Right lobe of liver (tissue), 6 donors: ENCODE results near the gene ILK. TPM values are rescaled to one million over a fixed set of nuclear protein-coding genes. Genes with fewer than 3 reads are reported as not detected.

ENCODE experiments used
- ATAC-seq, 4 donors: fragments of 200-7000 bp; cut with Tn5 transposase; one replicate each; pipeline ENCODE4 v1.9.1; 2020; ENCODE audit warnings: mild to moderate bottlenecking in 4 of 4, moderate library complexity in 4 of 4
- DNase-seq, 3 donors: peaks; one replicate each; pipeline ENCODE4 v3.0.0-alpha.2; 2020
- H3K27ac ChIP-seq, 3 donors: fragments of 200-600 bp; one replicate each; pipeline ENCODE4 v1.8.0; 2022
- H3K27me3 ChIP-seq, 2 donors: fragments of 200-600 bp; one replicate each; pipeline ENCODE4 v1.8.0; 2022
- H3K36me3 ChIP-seq, 4 donors: fragments of 200-600 bp; sonication (generic) in 1 of 4; one replicate each; pipeline versions ENCODE4 v1.5.1 to v1.8.0; 2017 to 2022; ENCODE audit warnings: control low read depth in 1 of 4
- H3K4me1 ChIP-seq, 4 donors: fragments of 200-600 bp; sonication (generic) in 1 of 4; one replicate each; pipeline versions ENCODE4 v1.5.1 to v1.8.0; 2017 to 2022; ENCODE audit warnings: control low read depth in 1 of 4
- H3K4me3 ChIP-seq, 3 donors: fragments of 200-600 bp; one replicate each; pipeline ENCODE4 v1.8.0; 2022
- H3K9me3 ChIP-seq, 4 donors: fragments of 200-600 bp; sonication (generic) in 1 of 4; one replicate each; pipeline versions ENCODE4 v1.5.1 to v1.8.0; 2017 to 2022; ENCODE audit warnings: control low read depth in 1 of 4
- POLR2A ChIP-seq: fragments of 450-650 bp; IDR thresholded peaks from one replicate; pipeline ENCODE4 v1.6.1; 2017; ENCODE audit warnings: antibody characterized with exemption, mild to moderate bottlenecking
- WGBS: methylation state at CpG from one replicate; pipeline ENCODE4 v1.1.6; 2018; ENCODE audit warnings: low coverage, low lambda C conversion rate; ENCODE audit not compliant: insufficient coverage; ENCODE audit errors: missing lambda C conversion rate; 5-methylcytosine and 5-hydroxymethylcytosine counted together
- intact Hi-C, 2 donors: fragments of 100-400 bp; cut with DNase I; formaldehyde crosslinking; loops; one replicate each; pipeline versions ENCODE4 v1.11.2 to v1.14.1; 2022
- total RNA-seq, 6 experiments: library from RNA; depleted of rRNA in 2 of 6; stranded (reverse); fragments of >200 nt in 2 of 6; fragmentation: NEBNext Ultra II Directional in 3 of 6; extraction: Animal tissue kit (Norgen Biotek cat#: 25700) in 3 of 6; gene quantifications; one replicate each; pipeline versions ENCODE4 v1.1.0 to v1.2.4, GENCODE V29; 2016 to 2023
- TF ChIP-seq, protein P1 (sequence below), 4 donors: fragments of 200-600 bp in 3 of 4; fragments of 450-650 bp in 1 of 4; IDR thresholded peaks; one replicate each; pipeline versions ENCODE4 v1.5.1 to v1.8.0; 2016 to 2022; ENCODE audit warnings: antibody characterized with exemption in 4 of 4, mild to moderate bottlenecking in 2 of 4
- donor health status: DM: no; HTN: yes; CAD: no.
- donor health status: DM: no; HTN: no; CAD: no.
- donor health status: DM: no; HTN: no; CAD: no.
- donor health status: DM: no; HTN: yes; CAD: no.
- donor health status: DM: no; HTN: yes; CAD: no.

The ILK gene
- total RNA-seq, 6 experiments from 2014 or later: 33.4 to 79.9 (median 55.0) TPM

GRCh38 chr11:6648501-6648900, 44.9 kb downstream of the ILK start:
- Histone ChIP-seq H3K4me1 (no peaks in the 10 kb centered on the region), H3K4me3 (no peak overlapping the region), H3K36me3 (no peaks in the 10 kb centered on the region), H3K9me3 (no peaks in the 10 kb centered on the region), H3K27ac (no peak overlapping the region), H3K27me3 (no peaks in the 10 kb centered on the region)
- DNase-seq (no peak), ATAC-seq (peak in 2 of 4 donors; percentile 9 to 28)
- TF ChIP-seq POLR2A: no peak
- TF ChIP-seq, protein P1, sequence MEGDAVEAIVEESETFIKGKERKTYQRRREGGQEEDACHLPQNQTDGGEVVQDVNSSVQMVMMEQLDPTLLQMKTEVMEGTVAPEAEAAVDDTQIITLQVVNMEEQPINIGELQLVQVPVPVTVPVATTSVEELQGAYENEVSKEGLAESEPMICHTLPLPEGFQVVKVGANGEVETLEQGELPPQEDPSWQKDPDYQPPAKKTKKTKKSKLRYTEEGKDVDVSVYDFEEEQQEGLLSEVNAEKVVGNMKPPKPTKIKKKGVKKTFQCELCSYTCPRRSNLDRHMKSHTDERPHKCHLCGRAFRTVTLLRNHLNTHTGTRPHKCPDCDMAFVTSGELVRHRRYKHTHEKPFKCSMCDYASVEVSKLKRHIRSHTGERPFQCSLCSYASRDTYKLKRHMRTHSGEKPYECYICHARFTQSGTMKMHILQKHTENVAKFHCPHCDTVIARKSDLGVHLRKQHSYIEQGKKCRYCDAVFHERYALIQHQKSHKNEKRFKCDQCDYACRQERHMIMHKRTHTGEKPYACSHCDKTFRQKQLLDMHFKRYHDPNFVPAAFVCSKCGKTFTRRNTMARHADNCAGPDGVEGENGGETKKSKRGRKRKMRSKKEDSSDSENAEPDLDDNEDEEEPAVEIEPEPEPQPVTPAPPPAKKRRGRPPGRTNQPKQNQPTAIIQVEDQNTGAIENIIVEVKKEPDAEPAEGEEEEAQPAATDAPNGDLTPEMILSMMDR (IDR thresholded peaks at IDR 0.05): no peak
- WGBS: 43% methylated on average over 1 of the region's 1 CpG
- intact Hi-C loops: no loop called here

GRCh38 chr11:6650104-6650503, 46.5 kb downstream of the ILK start:
- intact Hi-C loops: no loop called here
- no peaks in the 10 kb centered on the region for H3K27me3 ChIP-seq
- H3K36me3 ChIP-seq: no peaks in the 10 kb centered on the region
- no peak overlapping the region for H3K4me3 ChIP-seq
- H3K27ac ChIP-seq: no peak overlapping the region
- ATAC-seq (no peak), DNase-seq (no peak)
- TF ChIP-seq, protein P1 (IDR thresholded peaks at IDR 0.05): no peak
- TF ChIP-seq POLR2A: no peak
- H3K9me3 ChIP-seq: no peaks in the 10 kb centered on the region
- H3K4me1 ChIP-seq: no peaks in the 10 kb centered on the region

DNA sequence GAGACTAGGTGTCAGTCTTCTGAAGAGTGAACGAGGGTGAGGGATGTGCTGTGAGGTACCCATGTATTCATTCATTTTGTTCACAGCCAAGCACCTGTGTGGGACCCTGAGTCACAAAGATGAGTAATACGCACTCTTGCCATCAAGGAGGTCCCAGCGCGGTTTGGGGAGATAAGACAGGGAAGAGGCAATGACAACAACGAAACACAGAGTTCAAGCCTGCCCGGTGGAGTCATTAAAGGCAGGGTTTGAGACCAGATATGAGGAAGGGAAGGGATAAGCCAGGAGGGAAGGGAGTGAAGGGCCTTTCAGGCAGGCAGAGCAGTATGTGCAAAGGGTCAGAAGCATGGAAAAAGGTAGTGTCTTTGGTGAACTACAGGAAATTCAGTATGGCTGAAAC, 47.4 kb downstream of the ILK start:
- TF ChIP-seq, protein P1 (IDR thresholded peaks at IDR 0.05): no peak
- no peak for TF ChIP-seq POLR2A
- Histone ChIP-seq H3K27me3 (no peaks in the 10 kb centered on the region), H3K36me3 (no peaks in the 10 kb centered on the region), H3K27ac (no peak overlapping the region), H3K9me3 (no peaks in the 10 kb centered on the region), H3K4me1 (no peaks in the 10 kb centered on the region), H3K4me3 (no peak overlapping the region)
- 45% methylated on average over 6 of the region's 6 CpGs for WGBS
- ATAC-seq: no peak
- intact Hi-C loops: no loop called here
- DNase-seq: no peak

- Histone ChIP-seq H3K27me3 (no peaks in the 10 kb centered on the region), H3K4me1 (no peaks in the 10 kb centered on the region), H3K4me3 (no peak overlapping the region), H3K9me3 (no peaks in the 10 kb centered on the region), H3K27ac (no peak overlapping the region), H3K36me3 (no peaks in the 10 kb centered on the region)
- ATAC-seq (no peak), DNase-seq (no peak)
- WGBS: 49% methylated on average over 3 of the region's 3 CpGs
- TF ChIP-seq POLR2A: no peak
- TF ChIP-seq, protein P1 (IDR thresholded peaks at IDR 0.05): no peak
- intact Hi-C loops: no loop called here
Measured at GRCh38 chr11:6652182-6652581, 48.6 kb downstream of the ILK start.

GRCh38 chr11:6653097-6653496, 49.5 kb downstream of the ILK start:
- no peak for ATAC-seq

More at GRCh38 chr11:6653097-6653496, 49.5 kb downstream of the ILK start:
- 82% methylated on average over 1 of the region's 1 CpG for WGBS
- H3K36me3 ChIP-seq: no peaks in the 10 kb centered on the region
- no peaks in the 10 kb centered on the region for H3K9me3 ChIP-seq
- no peaks in the 10 kb centered on the region for H3K27me3 ChIP-seq
- no peak overlapping the region for H3K4me3 ChIP-seq
- intact Hi-C loops: no loop called here
- no peak for TF ChIP-seq POLR2A
- TF ChIP-seq, protein P1 (IDR thresholded peaks at IDR 0.05): no peak
- no peak overlapping the region for H3K27ac ChIP-seq
- no peaks in the 10 kb centered on the region for H3K4me1 ChIP-seq
- DNase-seq: no peak
